HG02678 (cell line): ENCODE data around the gene NPPA.
"Not testable (repeated sequence)": the region's sequence is repeated elsewhere in the genome, so short reads cannot be mapped to it uniquely, and the experiment has no call there.

Source experiments
- ATAC-seq: cut with Tn5 transposase; IDR thresholded peaks from one replicate; pipeline ENCODE4 v1.9.1; 2021; ENCODE audit warnings: mild to moderate bottlenecking, moderate library complexity; ENCODE audit not compliant: unreplicated experiment

NPPA gene

DNA sequence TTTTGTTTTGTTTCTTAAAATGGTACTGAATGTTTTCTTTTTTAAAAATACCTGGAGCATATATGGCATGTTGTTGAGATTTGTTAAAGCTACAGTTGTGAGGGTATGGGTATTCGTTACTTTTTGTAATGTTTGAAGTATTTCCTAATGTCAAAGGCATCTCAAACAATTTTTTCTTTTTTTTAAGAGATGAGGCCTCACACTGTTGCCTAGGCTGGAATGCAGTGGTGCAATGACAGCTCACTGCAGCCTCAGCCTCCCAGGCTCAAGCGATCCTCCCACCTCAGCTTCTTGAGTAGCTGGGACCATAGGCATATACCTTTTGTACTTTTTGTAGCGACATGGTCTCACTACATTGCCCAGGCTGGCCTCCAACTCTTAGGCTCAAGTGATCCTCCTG, 25.5 kb downstream of the NPPA start:
- no peak for ATAC-seq

GRCh38 chr1:11817192-11817591, 30.4 kb downstream of the NPPA start:
- no peak for ATAC-seq

DNA sequence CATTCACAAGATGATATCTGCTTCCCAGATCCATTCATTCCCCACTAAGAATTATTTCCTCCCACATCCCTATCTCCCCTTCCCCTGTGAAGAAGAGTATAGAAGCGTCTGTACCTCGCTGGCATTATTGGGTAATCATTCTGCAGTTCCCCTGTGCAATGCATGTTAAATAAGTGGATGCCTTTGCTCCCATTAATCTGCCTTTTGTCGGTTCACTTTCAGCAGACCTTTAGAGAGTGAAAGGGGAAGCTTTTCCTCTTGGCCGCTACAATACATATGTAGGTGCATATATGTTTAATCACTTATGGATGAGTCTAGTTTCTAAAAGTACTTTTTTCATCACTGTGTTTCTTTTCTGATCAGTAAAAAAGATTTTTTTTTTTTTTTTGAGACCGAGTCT, 34.6 kb downstream of the NPPA start:
- ATAC-seq: no peak

DNA sequence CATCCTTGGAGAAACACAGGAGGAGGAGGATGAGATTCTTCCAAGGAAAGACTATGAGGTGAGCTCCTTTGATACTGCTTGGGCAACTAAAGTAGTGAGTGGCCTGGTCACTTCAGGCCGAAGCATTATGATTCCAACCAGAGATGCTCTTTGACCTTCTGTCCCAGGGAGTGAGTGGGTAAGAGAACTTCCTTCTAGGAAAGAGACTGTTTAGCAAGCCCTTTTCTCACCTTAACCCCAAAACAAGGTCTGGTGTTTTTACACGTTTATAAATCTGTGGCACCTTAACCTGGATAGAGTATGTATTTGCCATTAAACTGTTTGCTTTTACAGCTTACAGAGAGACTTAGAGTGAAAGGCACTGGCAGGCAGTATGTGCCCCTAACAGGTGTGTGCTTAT, 40.5 kb downstream of the NPPA start:
- no peak for ATAC-seq

GRCh38 chr1:11806307-11806936, 41.2 kb downstream of the NPPA start:
- peak; percentile 44 for ATAC-seq

- peak; percentile 85 for ATAC-seq
Observed at GRCh38 chr1:11805422-11806306, 41.9 kb downstream of the NPPA start, which contains the start of the genes CLCN6 and MTHFR. TSS of gene CLCN6 (plus strand) at chr1:11806191. CDS start at chr1:11806263, 72 bp downstream. TSS of gene MTHFR (minus strand) at chr1:11805964. CDS start at chr1:11803116, 2,848 bp downstream.

DNA sequence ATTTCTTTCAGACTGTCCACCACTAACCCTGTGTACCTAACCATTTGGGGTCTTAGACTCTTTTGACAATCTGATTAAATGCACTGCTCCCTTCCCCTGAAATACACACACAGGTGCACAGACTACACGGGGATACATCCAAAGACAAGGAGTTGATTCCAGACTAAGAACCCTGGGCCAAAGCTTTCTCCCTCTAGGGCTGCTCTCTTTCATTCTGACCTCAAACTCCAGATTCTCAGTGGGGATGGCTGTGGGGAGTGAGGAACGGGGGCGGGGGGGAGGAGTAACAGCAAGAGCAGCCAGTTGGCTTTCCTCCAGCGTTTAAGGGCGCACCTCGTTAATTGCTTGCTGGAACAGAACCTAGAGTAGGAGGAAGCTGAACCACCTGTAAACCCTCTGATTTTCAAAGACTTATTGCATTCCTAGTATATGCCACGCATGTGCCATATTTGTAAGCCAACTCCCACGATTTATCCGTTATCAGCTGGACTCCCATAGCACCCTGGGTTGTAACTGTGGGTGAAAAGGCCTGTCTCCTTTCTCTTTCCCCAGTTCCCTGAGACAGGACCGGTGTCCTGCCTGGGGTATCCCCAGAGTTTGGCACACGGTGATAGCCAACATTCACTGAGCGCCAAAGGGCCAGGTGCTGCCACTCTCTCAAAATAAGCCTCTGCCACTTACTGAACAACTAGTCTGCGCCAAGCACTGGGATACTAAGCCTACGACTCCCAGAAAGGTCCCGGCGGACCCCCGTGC, 42.7 kb downstream of the NPPA start:
- ATAC-seq: no peak

- ATAC-seq: not testable (repeated sequence)
Observed at GRCh38 chr1:11803924-11804665, 43.5 kb downstream of the NPPA start.

GRCh38 chr1:11802973-11803885, 44.4 kb downstream of the NPPA start:
- ATAC-seq: peak; percentile 23

DNA sequence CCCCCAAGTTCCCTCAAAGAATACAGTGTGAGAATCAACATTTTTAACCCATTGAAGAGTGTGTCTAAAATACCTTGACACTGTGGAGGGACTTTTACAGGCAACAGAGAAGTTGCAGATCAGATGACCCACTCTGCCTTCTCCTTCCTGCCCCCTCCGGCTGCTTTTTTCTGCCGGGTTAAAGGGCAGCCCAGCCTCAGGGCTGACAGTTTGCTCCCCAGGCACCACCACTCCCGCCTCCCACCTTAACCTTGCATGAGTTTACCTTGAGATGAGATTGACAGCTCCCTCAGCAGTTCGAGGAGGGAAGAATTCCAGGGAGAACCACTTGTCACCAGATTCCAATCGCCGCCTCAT, 45.0 kb downstream of the NPPA start:
- ATAC-seq: no peak

DNA sequence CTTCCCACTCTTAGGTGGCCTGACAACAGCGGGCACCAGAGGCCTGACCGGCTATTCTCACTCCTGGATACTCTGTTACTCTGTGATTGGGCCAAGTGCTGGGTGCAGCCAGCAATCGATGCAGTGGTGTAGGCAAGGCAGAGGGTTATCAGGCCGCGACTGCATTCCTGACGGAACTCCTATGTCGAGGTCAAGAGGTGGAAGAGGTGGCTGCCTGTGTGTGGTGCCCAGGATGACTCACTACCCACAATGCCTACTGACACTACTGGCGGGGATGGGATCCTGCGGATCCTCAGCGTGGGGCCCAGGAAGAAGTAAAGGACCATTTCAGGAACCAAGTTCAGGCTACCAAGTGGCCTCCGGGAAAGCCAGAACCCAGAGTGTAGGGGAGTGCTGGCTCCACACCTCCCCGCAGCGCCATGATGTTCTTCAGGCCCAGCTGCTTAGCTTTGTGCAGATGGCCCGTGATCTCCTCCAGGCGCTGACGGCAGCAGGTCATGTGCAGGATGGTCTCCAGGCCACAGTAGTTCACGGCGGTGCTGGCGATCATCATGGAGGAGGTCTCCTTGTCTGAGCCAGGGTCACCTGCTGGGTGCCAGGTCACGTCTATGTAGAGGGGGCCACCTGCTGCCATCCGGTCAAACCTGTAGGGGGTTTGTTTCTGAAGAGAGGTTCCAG, 46.7 kb downstream of the NPPA start:
- no peak for ATAC-seq

DNA sequence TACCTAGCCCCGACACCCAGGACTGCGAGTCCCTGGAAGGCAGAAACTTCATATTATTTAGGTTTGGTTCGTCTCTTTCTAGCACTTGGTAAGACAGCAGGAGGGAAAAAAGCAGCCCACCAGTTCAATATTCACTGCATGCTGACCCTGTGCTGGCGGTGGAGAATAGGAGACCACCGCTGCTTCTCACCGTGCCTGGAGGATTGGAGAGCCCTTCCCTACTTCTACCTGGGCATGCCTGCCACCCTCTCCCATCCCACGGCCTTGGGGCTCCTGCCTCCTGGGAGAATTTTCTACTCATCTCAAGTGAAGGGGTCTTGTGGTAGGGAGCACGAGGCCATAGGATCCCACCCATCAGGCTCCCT, 47.2 kb downstream of the NPPA start:
- no peak for ATAC-seq

- no peak for ATAC-seq
Observed at GRCh38 chr1:11799896-11800295, 47.7 kb downstream of the NPPA start.

DNA sequence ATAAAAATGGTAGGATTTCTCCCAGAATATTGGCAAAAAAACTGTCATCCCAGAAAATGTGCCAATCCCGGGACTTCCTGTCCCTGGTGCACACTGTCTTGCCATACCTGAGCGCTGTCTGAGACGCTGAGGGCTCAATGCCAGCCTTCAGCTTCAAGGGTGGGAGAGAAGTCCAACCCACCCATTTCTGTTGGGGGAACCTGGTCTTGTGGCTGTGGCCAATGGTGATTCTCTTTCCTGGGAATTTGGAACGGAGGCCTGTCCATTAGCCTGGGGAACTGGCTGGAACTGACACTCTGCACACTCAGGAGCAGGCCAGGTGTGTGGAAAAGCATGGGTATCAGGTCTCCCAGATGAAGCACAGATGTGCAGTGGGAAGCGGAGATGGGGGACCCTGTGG, 48.5 kb downstream of the NPPA start:
- no peak for ATAC-seq

GRCh38 chr1:11797525-11798216, 49.9 kb downstream of the NPPA start:
- no peak for ATAC-seq

DNA sequence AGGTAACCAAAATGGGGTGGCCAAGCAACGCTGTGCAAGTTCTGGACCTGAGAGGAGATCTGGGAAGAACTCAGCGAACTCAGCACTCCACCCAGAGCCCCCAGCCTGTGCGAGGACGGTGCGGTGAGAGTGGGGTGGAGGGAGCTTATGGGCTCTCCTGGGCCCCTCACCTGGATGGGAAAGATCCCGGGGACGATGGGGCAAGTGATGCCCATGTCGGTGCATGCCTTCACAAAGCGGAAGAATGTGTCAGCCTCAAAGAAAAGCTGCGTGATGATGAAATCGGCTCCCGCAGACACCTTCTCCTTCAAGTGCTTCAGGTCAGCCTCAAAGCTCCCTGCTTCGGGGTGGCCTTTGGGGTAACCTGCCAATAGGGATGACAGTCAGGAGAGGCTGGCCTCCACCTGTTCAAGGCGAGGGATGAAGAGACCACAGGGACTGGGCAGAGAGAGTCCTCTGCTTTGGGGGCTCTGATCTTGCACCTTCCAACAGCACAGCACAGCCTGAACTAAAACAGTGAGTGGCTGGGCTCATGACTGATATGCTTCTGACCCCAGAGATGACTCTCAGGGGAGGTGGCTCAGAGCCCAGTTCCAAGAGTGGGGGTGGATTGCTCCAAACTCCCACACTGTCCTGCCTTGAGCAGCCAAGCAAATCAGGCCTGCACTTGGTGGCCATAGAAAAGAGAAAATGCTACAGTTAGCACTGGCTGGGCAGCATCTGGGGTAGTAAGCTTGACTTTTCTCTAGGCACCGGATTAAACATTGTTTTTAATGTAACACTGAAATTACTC, 51.4 kb downstream of the NPPA start:
- no peak for ATAC-seq
